Measurements from ENCODE around the gene HOXD4. TPM values are rescaled to one million over a fixed set of nuclear protein-coding genes. Genes with fewer than 3 reads are reported as not detected.

The HOXD4 gene
- total RNA-seq, 2 donors from 2014 or later: 0.52 TPM; not detected in 1

DNA sequence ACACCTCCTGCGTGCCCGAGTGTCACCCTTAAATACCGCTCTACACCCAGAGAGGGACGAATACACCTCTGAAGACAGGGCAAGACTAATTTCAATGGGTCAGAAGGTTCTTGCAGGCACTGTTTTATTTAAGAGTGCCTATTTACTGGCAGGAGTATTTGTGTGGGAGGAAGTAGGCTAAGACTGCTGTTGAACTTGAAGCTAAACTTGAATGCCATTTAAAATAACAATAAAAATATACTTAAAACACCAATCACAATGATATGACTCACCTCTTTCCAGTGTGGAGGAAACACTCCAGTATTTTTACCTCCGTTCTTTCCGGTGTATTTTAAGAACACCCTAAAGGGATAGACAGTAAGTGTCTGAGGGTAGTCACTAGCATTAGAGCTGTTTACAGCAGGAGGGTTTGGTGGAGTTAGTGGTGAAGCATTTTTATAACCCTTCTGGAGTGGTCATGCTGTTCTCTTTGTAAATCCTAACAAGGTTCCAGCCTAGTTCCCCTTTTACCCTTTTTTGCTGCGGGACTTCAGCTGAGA, 27.5 kb downstream of the HOXD4 start:
- H3K27me3 ChIP-seq: peaks cover 25 to 33% of the 10 kb centered on the region in 2 donors
- H3K9me3 ChIP-seq: no peaks in the 10 kb centered on the region
- H3K36me3 ChIP-seq: no peaks in the 10 kb centered on the region
- TF ChIP-seq, protein P1, sequence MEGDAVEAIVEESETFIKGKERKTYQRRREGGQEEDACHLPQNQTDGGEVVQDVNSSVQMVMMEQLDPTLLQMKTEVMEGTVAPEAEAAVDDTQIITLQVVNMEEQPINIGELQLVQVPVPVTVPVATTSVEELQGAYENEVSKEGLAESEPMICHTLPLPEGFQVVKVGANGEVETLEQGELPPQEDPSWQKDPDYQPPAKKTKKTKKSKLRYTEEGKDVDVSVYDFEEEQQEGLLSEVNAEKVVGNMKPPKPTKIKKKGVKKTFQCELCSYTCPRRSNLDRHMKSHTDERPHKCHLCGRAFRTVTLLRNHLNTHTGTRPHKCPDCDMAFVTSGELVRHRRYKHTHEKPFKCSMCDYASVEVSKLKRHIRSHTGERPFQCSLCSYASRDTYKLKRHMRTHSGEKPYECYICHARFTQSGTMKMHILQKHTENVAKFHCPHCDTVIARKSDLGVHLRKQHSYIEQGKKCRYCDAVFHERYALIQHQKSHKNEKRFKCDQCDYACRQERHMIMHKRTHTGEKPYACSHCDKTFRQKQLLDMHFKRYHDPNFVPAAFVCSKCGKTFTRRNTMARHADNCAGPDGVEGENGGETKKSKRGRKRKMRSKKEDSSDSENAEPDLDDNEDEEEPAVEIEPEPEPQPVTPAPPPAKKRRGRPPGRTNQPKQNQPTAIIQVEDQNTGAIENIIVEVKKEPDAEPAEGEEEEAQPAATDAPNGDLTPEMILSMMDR (IDR thresholded peaks at IDR 0.05): no peak
- H3K4me1 ChIP-seq: peaks cover 0 to 15% of the 10 kb centered on the region in 2 donors
- no peak overlapping the region for H3K27ac ChIP-seq
- DNase-seq (ENCODE audit: low spot score): no peak
- peak overlapping the region in 1 of 2 donors; percentile 31 for H3K4me3 ChIP-seq

DNA sequence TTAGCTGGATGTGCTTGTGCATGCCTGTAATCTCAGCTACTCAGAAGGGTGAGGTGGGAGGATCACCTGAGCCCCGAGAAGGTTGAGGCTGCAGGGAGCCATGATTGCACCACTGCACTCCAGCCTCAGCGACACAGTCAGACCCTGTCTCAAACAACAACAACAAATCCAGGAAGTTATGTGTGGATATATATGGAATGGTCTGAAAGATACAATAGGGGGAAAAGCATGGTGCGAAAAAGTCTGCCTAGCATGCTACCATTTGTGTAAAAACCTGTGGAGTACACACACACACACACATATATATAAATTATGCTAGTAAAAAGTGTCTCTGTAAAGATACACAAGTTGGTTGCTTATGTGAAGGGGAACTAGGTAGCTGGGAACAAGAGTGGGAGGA, 30.2 kb downstream of the HOXD4 start:
- peaks cover 12% of the 10 kb centered on the region in 2 donors for H3K27me3 ChIP-seq
- no peaks in the 10 kb centered on the region for H3K36me3 ChIP-seq
- no peak overlapping the region for H3K27ac ChIP-seq
- peaks cover 0 to 7% of the 10 kb centered on the region in 2 donors for H3K4me1 ChIP-seq
- no peaks in the 10 kb centered on the region for H3K9me3 ChIP-seq
- DNase-seq (ENCODE audit: low spot score): no peak
- TF ChIP-seq, protein P1 (IDR thresholded peaks at IDR 0.05): no peak
- no peak overlapping the region for H3K4me3 ChIP-seq

DNA sequence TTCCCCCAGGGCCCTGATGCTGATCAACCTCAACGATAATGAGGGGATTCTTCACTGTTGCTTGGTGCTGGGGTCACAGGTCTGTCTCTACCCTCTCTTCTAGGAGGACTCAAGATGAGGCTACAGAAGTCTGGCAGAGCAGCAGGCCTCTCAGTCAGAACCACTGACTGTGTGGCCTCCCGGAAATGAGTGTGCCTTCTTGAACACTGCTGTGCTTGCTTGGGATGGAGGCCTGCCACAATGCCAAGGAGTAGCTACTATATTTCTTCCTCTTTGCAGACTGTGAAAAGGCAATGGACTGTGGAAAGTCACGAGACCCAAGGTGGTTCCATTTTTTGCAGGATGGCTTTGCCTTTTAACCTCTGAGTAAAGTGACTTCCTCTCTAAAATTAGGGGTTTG, 31.3 kb downstream of the HOXD4 start:
- Histone ChIP-seq H3K27me3 (peaks cover 14 to 21% of the 10 kb centered on the region in 2 donors), H3K4me3 (no peak overlapping the region), H3K9me3 (no peaks in the 10 kb centered on the region), H3K27ac (no peak overlapping the region), H3K4me1 (peaks cover 0 to 7% of the 10 kb centered on the region in 2 donors), H3K36me3 (no peaks in the 10 kb centered on the region)
- DNase-seq (ENCODE audit: low spot score): no peak
- TF ChIP-seq, protein P1 (IDR thresholded peaks at IDR 0.05): no peak

DNA sequence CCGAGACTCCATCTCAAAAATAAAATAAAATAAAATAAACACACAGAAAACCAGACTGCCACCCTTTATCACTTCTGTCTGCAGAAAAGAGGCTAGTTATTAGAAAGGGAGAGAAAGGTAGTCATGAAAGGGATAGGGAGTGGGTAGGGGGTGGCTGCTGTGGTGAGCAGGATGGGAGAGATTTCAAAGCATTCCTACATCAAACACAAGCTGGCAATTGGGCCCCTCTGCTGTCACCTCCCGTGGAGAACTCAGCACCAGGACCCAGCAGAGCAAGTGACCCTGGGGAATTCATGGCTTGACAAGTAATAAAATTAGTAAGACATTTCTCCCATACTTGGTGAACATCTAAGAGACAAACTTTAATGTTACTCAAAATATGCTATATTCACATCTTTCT, 33.4 kb downstream of the HOXD4 start:
- TF ChIP-seq, protein P1 (IDR thresholded peaks at IDR 0.05): no peak
- Histone ChIP-seq H3K27me3 (peaks cover 6 to 30% of the 10 kb centered on the region in 2 donors), H3K27ac (no peak overlapping the region), H3K9me3 (no peaks in the 10 kb centered on the region), H3K4me3 (no peak overlapping the region), H3K36me3 (no peaks in the 10 kb centered on the region), H3K4me1 (peaks cover 0 to 21% of the 10 kb centered on the region in 2 donors)
- DNase-seq (ENCODE audit: low spot score): no peak

DNA sequence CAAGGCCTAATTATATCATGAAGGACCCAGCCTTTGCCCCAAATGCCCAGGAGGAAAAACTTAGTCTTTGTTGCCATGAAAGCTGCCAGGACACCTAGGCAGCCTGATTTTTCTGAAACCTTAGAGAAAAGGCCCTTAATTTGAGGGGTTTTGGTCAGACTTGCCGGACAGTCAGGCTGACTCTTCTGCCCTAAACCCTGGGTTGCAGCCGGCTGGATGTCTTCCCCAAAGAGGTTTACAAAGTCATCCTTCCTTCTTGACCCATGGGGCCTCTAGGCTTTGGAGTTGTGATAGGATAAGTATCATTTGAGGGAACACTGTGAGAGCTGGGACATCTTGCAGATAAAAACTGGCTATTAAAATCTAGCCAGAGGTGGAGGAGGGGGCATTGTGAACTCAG, 34.7 kb downstream of the HOXD4 start:
- no peaks in the 10 kb centered on the region for H3K36me3 ChIP-seq
- TF ChIP-seq, protein P1 (IDR thresholded peaks at IDR 0.05): no peak
- H3K4me3 ChIP-seq: no peak overlapping the region
- H3K9me3 ChIP-seq: no peaks in the 10 kb centered on the region
- H3K27ac ChIP-seq: no peak overlapping the region
- peaks cover 18 to 31% of the 10 kb centered on the region in 2 donors for H3K27me3 ChIP-seq
- peaks cover 0 to 30% of the 10 kb centered on the region in 2 donors for H3K4me1 ChIP-seq
- no peak for DNase-seq (ENCODE audit: low spot score)
